ENCODE results near the gene POLR2L.

DNA sequence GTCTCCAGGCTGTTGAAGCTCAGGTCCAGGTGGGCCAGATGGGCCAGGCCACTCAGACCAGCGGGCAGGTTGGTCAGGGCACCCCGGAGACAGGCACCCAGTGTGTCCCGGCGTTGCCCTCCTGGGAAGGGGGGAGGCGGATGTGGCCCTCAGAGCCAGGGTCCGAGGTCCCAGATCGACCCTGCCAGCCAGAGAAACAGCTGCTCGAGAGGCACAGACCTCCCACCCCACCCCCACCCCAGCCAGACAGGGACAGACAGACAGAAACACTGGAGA lies 38.9 kb downstream of the POLR2L start:
- no peak for TF ChIP-seq POLR2A (IDR thresholded peaks at IDR 0.05)
- TF ChIP-seq, protein P1, sequence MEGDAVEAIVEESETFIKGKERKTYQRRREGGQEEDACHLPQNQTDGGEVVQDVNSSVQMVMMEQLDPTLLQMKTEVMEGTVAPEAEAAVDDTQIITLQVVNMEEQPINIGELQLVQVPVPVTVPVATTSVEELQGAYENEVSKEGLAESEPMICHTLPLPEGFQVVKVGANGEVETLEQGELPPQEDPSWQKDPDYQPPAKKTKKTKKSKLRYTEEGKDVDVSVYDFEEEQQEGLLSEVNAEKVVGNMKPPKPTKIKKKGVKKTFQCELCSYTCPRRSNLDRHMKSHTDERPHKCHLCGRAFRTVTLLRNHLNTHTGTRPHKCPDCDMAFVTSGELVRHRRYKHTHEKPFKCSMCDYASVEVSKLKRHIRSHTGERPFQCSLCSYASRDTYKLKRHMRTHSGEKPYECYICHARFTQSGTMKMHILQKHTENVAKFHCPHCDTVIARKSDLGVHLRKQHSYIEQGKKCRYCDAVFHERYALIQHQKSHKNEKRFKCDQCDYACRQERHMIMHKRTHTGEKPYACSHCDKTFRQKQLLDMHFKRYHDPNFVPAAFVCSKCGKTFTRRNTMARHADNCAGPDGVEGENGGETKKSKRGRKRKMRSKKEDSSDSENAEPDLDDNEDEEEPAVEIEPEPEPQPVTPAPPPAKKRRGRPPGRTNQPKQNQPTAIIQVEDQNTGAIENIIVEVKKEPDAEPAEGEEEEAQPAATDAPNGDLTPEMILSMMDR (IDR thresholded peaks at IDR 0.05), result no peak
- TF ChIP-seq POLR2AphosphoS5 (IDR thresholded peaks at IDR 0.05), result no peak
